K562 (cell line): ENCODE data around the gene DHX38. TPM values are rescaled to one million over a fixed set of nuclear protein-coding genes. Genes with fewer than 3 reads are reported as not detected.

Source experiments
- ATF1 ChIP-seq, 2 experiments: fragments of 450-650 bp in 1 of 2; IDR thresholded peaks; 2 replicates each; pipeline ENCODE4 v1.6.1; 2016; ENCODE audit warnings: missing compliant biosample characterization in 1 of 2, missing genetic modification characterization in 1 of 2
- ATF7 ChIP-seq: fragments of 450-650 bp; IDR thresholded peaks from 2 replicates; pipeline ENCODE4 v1.7.1; 2014; ENCODE audit warnings: mild to moderate bottlenecking, moderate library complexity
- CHCHD3 ChIP-seq: fragments of 250-450 bp; sonication (Bioruptor Pico); IDR thresholded peaks from 2 replicates; pipeline ENCODE4 v2.1.2; 2022; ENCODE audit warnings: mild to moderate bottlenecking
- CREB1 ChIP-seq, 2 experiments: sonication (generic) in 1 of 2; formaldehyde crosslinking in 1 of 2; IDR thresholded peaks; 2 replicates each; pipeline versions ENCODE4 v1.6.1 to v1.8.0; 2012 to 2022; ENCODE audit warnings: inconsistent platforms in 1 of 2, mild to moderate bottlenecking in 1 of 2, missing genetic modification reagents in 1 of 2, moderate library complexity in 1 of 2
- ELF4 ChIP-seq: fragments of 450-650 bp; formaldehyde crosslinking; IDR thresholded peaks from 2 replicates; pipeline ENCODE4 v1.4.0; 2022; ENCODE audit warnings: missing genetic modification characterization
- FOS ChIP-seq: IDR thresholded peaks from 3 replicates; pipeline ENCODE4 v1.6.1; 2011; ENCODE audit not compliant: insufficient read length; ENCODE audit errors: extremely low read depth
- GABPA ChIP-seq: fragments of 200-800 bp; sonication (Bioruptor generic); conservative IDR thresholded peaks from 2 replicates; pipeline ENCODE4 v1.6.1; 2016; ENCODE audit warnings: low read depth, missing genetic modification characterization, missing compliant biosample characterization
- GTF2A2 ChIP-seq: IDR thresholded peaks from 2 replicates; pipeline ENCODE4 v1.6.1; 2016; ENCODE audit warnings: mild to moderate bottlenecking, missing genetic modification characterization, missing compliant biosample characterization
- HES1 ChIP-seq: fragments of 450-650 bp; IDR thresholded peaks from 2 replicates; pipeline ENCODE4 v1.6.1; 2016; ENCODE audit warnings: low read depth, mild to moderate bottlenecking, moderate library complexity
- HNRNPLL ChIP-seq: fragments of 200-400 bp; formaldehyde crosslinking; IDR thresholded peaks from 2 replicates; pipeline ENCODE4 v1.6.1; 2017; ENCODE audit warnings: low read length, low read depth, mild to moderate bottlenecking; ENCODE audit not compliant: poor library complexity, severe bottlenecking
- MAFF ChIP-seq: IDR thresholded peaks from 2 replicates; pipeline ENCODE4 v1.6.1; 2012; ENCODE audit warnings: low read length, improper control_type of control experiment
- NEUROD1 ChIP-seq: fragments of 150-350 bp; IDR thresholded peaks from 2 replicates; pipeline ENCODE4 v1.6.1; 2014; ENCODE audit warnings: borderline replicate concordance, low read length, low read depth; ENCODE audit not compliant: partially characterized antibody
- RBFOX2 ChIP-seq: fragments of 200-400 bp; formaldehyde crosslinking; IDR thresholded peaks from 2 replicates; pipeline ENCODE4 v1.6.1; 2017; ENCODE audit warnings: low read depth, mild to moderate bottlenecking, low read length, moderate library complexity
- RFX7 ChIP-seq: fragments of 250-450 bp; sonication (Bioruptor Pico); IDR thresholded peaks from 2 replicates; pipeline ENCODE4 v1.5.1; 2021; ENCODE audit warnings: mild to moderate bottlenecking
- SMAD2 ChIP-seq: fragments of 150-350 bp; IDR thresholded peaks from 2 replicates; pipeline ENCODE4 v1.6.1; 2014; ENCODE audit warnings: low read depth, mild to moderate bottlenecking, low read length
- SMAD3 ChIP-seq: fragments of 450-650 bp; formaldehyde crosslinking; conservative IDR thresholded peaks from 2 replicates; pipeline ENCODE4 v1.4.0; 2020; ENCODE audit warnings: mild to moderate bottlenecking
- TAF9B ChIP-seq: fragments of 450-650 bp; IDR thresholded peaks from 2 replicates; pipeline ENCODE4 v1.6.1; 2018; ENCODE audit warnings: mild to moderate bottlenecking; ENCODE audit not compliant: partially characterized antibody
- TOE1 ChIP-seq, 2 experiments: fragments of 450-650 bp in 1 of 2; sonication (generic) in 1 of 2; formaldehyde crosslinking in 1 of 2; IDR thresholded peaks; 2 replicates each; pipeline versions ENCODE4 v1.7.1 to v1.8.0; 2016 to 2022; ENCODE audit warnings: borderline replicate concordance in 2 of 2, mild to moderate bottlenecking in 2 of 2, antibody characterized with exemption in 1 of 2, inconsistent platforms in 1 of 2, low read depth in 1 of 2, missing genetic modification reagents in 1 of 2, moderate library complexity in 1 of 2
- WHSC1 ChIP-seq: IDR thresholded peaks from one replicate; pipeline ENCODE4 v1.6.1; 2012; ENCODE audit warnings: low read length, control low read depth, inconsistent platforms
- ZFX ChIP-seq: sonication (generic); formaldehyde crosslinking; IDR thresholded peaks from 2 replicates; pipeline ENCODE4 v1.8.0; 2022; ENCODE audit warnings: mild to moderate bottlenecking, missing genetic modification reagents, moderate library complexity
- ZNF12 ChIP-seq: sonication (generic); formaldehyde crosslinking; IDR thresholded peaks from 2 replicates; pipeline ENCODE4 v1.4.0; 2020; ENCODE audit warnings: mild to moderate bottlenecking, missing genetic modification reagents
- ZNF23 ChIP-seq: fragments of 250-450 bp; sonication (Bioruptor Pico); IDR thresholded peaks from 2 replicates; pipeline ENCODE4 v1.4.0; 2020; ENCODE audit warnings: mild to moderate bottlenecking
- ZNF449 ChIP-seq: fragments of 250-450 bp; sonication (Bioruptor Pico); IDR thresholded peaks from 2 replicates; pipeline ENCODE4 v1.8.0; 2022; ENCODE audit warnings: moderate library complexity, mild to moderate bottlenecking, inconsistent platforms
- polyA plus RNA-seq, 8 experiments: library from polyadenylated mRNA; depleted of rRNA in 4 of 8; stranded (reverse) in 5 of 8; unstranded in 3 of 8; fragments of >200 nt; fragmentation: Nextera tagmentation in 2 of 8; fragmentation: Illumina TruSeq in 1 of 8; extraction: Ambion mirVana in 2 of 8; extraction: Trizol in 1 of 8; gene quantifications; 2 replicates each; pipeline versions ENCODE4 v1.2.1 to v1.2.3, GENCODE V29; 2011 to 2014; ENCODE audit warnings: inconsistent platforms in 1 of 8, missing spikeins in 1 of 8
- total RNA-seq, 7 experiments: library from RNA; depleted of rRNA in 6 of 7; stranded (reverse); fragments of >200 nt in 6 of 7; fragmentation: Illumina TruSeq in 2 of 7; extraction: Trizol in 2 of 7; gene quantifications; 2 replicates each; pipeline versions ENCODE4 v1.2.1 to v1.2.3, GENCODE V29; 2011 to 2021; ENCODE audit warnings: low replicate concordance in 1 of 7

Gene DHX38
- total and polyA plus RNA-seq, 9 of the 15 experiments (the other 6 are each of a cell fraction or from before 2014, with no cell fraction given): 2.8 to 76.8 (median 40.8) TPM

- no peak for TF ChIP-seq ATF1 (CRISPR knock-in tag; IDR thresholded peaks at IDR 0.05)
- TF ChIP-seq ATF1 (tag; IDR thresholded peaks at IDR 0.05): peak; percentile 94
- TF ChIP-seq CREB1 (IDR thresholded peaks at IDR 0.05): peak; percentile 90
- peak; percentile 66 for TF ChIP-seq CREB1 (CRISPR knock-in tag; IDR thresholded peaks at IDR 0.05)
- TF ChIP-seq WHSC1: no peak
- TF ChIP-seq TOE1 (IDR thresholded peaks at IDR 0.05; ENCODE audit: borderline replicate concordance): 0 out of 2 replicates have a peak, but pooled peaks have one; percentile 21
- no peak for TF ChIP-seq TOE1 (CRISPR knock-in tag; IDR thresholded peaks at IDR 0.05; ENCODE audit: borderline replicate concordance, low read depth)
- TF ChIP-seq RBFOX2: peak; percentile 93
- TF ChIP-seq HNRNPLL: peak; percentile 54
- TF ChIP-seq NEUROD1: peak; percentile 5
- TF ChIP-seq MAFF: no peak
- TF ChIP-seq ZNF449 (CRISPR knock-in tag): no peak
- no peak for TF ChIP-seq SMAD3 (CRISPR knock-in tag)
- TF ChIP-seq SMAD2: no peak
- TF ChIP-seq ATF7: peak; percentile 90
- TF ChIP-seq TAF9B: peak; percentile 72
- TF ChIP-seq ZNF12 (CRISPR knock-in tag): no peak
- peak; percentile 89 for TF ChIP-seq ZFX (CRISPR knock-in tag)
- peak; percentile 62; the same call in 1 of the 2 replicates for TF ChIP-seq ELF4
- no peak for TF ChIP-seq ZNF23
- TF ChIP-seq RFX7: no peak
- TF ChIP-seq HES1: no peak; the same call in 1 of the 2 replicates
- no peak for TF ChIP-seq CHCHD3
- TF ChIP-seq GTF2A2 (tag): no peak
- TF ChIP-seq FOS: peak; percentile 78
- peak; percentile 99 for TF ChIP-seq GABPA
Measured at GRCh38 chr16:72093448-72094265, at the start of gene DHX38, which contains the start of gene TXNL4B (continued).
